Neural crest cell (in vitro differentiated cells): ENCODE results near the gene ACTL10. TPM values are rescaled to one million over a fixed set of nuclear protein-coding genes. Genes with fewer than 3 reads are reported as not detected.
"Not testable (repeated sequence)": the region's sequence is repeated elsewhere in the genome, so short reads cannot be mapped to it uniquely, and the experiment has no call there.

Experiments used
- DNase-seq: peaks from one replicate; pipeline ENCODE4 v3.0.0; 2021; ENCODE audit warnings: low read depth, mixed read lengths, low spot score
- H3K27ac Mint-ChIP-seq: one replicate; pipeline ENCODE4 v1.8.0; 2021; ENCODE audit warnings: mild to moderate bottlenecking, mixed read lengths; ENCODE audit not compliant: unreplicated experiment
- H3K27me3 Mint-ChIP-seq: 2 replicates; pipeline ENCODE4 v1.8.0; 2021; ENCODE audit warnings: low read depth, mild to moderate bottlenecking, mixed read lengths
- H3K36me3 Mint-ChIP-seq: 2 replicates; pipeline ENCODE4 v1.8.0; 2021; ENCODE audit warnings: low read depth, mild to moderate bottlenecking, mixed read lengths
- H3K4me1 Mint-ChIP-seq: 2 replicates; pipeline ENCODE4 v1.8.0; 2021; ENCODE audit warnings: mixed read lengths
- H3K4me3 Mint-ChIP-seq: one replicate; pipeline ENCODE4 v1.8.0; 2021; ENCODE audit warnings: mild to moderate bottlenecking, mixed read lengths
- H3K9me3 Mint-ChIP-seq: 2 replicates; pipeline ENCODE4 v1.8.0; 2021; ENCODE audit warnings: mixed read lengths
- total RNA-seq: library from RNA; stranded (reverse); gene quantifications from 2 replicates; pipeline ENCODE4 v1.2.1, GENCODE V29; 2021
- TF ChIP-seq, protein P1 (sequence below): fragments of 200-600 bp; sonication (generic); conservative IDR thresholded peaks from 2 replicates; pipeline ENCODE4 v1.5.0; 2021; ENCODE audit warnings: antibody characterized with exemption, mild to moderate bottlenecking

Gene ACTL10
- total RNA-seq, 1 donor from 2014 or later = 0.75 TPM

- DNase-seq = no peak
- Mint-ChIP-seq H3K9me3 (no peaks in the 10 kb centered on the region), H3K4me1 (no peaks in the 10 kb centered on the region), H3K27ac (no peak overlapping the region), H3K27me3 (no peaks in the 10 kb centered on the region), H3K36me3 (peaks cover 24% of the 10 kb centered on the region), H3K4me3 (no peak overlapping the region)
- TF ChIP-seq, protein P1, sequence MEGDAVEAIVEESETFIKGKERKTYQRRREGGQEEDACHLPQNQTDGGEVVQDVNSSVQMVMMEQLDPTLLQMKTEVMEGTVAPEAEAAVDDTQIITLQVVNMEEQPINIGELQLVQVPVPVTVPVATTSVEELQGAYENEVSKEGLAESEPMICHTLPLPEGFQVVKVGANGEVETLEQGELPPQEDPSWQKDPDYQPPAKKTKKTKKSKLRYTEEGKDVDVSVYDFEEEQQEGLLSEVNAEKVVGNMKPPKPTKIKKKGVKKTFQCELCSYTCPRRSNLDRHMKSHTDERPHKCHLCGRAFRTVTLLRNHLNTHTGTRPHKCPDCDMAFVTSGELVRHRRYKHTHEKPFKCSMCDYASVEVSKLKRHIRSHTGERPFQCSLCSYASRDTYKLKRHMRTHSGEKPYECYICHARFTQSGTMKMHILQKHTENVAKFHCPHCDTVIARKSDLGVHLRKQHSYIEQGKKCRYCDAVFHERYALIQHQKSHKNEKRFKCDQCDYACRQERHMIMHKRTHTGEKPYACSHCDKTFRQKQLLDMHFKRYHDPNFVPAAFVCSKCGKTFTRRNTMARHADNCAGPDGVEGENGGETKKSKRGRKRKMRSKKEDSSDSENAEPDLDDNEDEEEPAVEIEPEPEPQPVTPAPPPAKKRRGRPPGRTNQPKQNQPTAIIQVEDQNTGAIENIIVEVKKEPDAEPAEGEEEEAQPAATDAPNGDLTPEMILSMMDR = no peak
Measured at GRCh38 chr20:33627577-33628216, 39.0 kb upstream of the ACTL10 start.

DNA sequence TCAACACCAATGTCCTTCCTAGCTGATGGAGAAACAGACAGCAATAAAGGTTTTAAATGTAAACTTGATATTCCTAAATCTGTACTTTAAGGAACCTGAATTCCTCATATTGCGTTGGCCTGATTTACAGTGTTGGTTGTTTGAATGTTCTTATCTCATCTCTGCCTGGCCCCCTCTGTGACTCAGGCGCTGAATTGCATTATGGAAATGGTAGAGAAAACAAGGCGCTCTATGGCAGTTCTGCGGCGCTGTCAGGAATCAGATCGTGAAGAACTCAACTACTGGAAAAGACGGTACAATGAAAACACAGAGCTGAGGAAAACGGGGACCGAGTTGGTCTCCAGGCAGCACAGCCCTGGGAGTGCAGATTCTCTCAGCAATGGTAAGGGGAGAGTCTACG lies 37.2 kb upstream of the ACTL10 start:
- Mint-ChIP-seq H3K4me1 (no peaks in the 10 kb centered on the region), H3K27me3 (no peaks in the 10 kb centered on the region), H3K36me3 (peaks cover 22% of the 10 kb centered on the region), H3K27ac (no peak overlapping the region), H3K4me3 (no peak overlapping the region), H3K9me3 (no peaks in the 10 kb centered on the region)
- TF ChIP-seq, protein P1 = no peak
- DNase-seq = no peak

DNA sequence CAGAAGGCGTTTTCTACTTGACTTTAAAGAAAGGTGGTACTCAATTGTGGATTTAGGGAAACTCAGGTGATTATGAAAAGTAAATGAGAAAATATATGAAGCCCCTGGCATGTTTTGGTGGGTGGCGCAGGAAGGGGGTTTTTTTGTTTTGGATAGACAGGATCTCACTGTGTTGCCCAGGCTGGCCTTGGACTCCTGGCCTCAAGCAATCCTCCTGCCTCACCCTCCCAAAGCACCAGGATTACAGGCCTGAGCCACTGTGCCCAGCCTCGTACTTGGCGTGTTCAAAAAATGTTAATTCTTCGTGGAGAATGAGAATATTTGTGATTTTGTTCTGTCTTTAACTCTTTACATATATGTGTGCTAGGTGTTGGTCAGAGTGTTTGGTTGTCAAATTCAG lies 36.8 kb upstream of the ACTL10 start:
- TF ChIP-seq, protein P1 = no peak
- H3K27ac Mint-ChIP-seq = no peak overlapping the region
- H3K36me3 Mint-ChIP-seq = peaks cover 22% of the 10 kb centered on the region
- no peaks in the 10 kb centered on the region for H3K9me3 Mint-ChIP-seq
- H3K4me1 Mint-ChIP-seq = no peaks in the 10 kb centered on the region
- no peaks in the 10 kb centered on the region for H3K27me3 Mint-ChIP-seq
- no peak for DNase-seq
- H3K4me3 Mint-ChIP-seq = no peak overlapping the region

DNA sequence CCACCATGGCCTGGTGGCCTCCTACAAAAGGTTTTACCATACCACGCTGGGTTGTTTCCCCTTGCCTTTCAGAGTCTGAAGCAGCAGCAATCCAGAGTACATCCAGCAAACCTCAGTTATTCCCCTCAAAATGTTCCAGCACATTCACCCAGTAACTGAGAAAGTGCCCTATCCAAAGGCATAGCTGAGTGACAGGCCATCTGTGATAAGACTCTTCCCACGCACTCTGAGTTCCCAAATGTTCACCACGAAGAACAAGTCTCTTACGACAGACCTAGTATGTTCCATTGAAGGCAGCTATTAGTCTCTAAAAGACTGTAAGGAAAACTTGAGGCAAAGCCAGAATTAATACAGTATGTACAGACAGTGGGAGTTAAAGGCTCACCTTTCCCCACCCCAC lies 36.2 kb upstream of the ACTL10 start:
- no peaks in the 10 kb centered on the region for H3K9me3 Mint-ChIP-seq
- H3K4me3 Mint-ChIP-seq = no peak overlapping the region
- TF ChIP-seq, protein P1 = no peak
- no peaks in the 10 kb centered on the region for H3K4me1 Mint-ChIP-seq
- no peak for DNase-seq
- peak overlapping the region; percentile 59 for H3K27ac Mint-ChIP-seq
- no peaks in the 10 kb centered on the region for H3K27me3 Mint-ChIP-seq
- H3K36me3 Mint-ChIP-seq = peaks cover 18% of the 10 kb centered on the region

DNA sequence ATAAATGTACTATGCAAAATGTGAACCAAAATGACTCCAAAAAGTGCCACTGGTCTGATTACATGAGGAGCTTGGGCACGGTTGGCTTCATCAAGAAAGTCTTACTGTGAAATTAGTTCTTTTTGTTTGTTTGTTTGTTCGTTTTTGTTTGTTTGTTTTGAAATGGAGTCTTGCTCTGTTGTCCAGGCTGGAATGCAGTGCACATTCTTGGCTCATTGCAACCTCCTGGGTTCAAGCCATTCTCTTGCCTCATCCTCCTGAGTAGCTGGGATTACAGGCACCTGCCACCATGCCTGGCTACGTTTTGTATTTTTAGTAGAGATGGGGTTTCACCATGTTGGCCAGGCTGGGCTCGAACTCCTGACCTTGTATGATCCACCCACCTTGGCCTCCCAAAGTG lies 34.8 kb upstream of the ACTL10 start:
- not testable (repeated sequence) for H3K4me1 Mint-ChIP-seq, H3K9me3 Mint-ChIP-seq, DNase-seq, H3K27ac Mint-ChIP-seq, H3K27me3 Mint-ChIP-seq, H3K4me3 Mint-ChIP-seq
- peaks cover 14% of the 10 kb centered on the region for H3K36me3 Mint-ChIP-seq

GRCh38 chr20:33635341-33635740 lies 31.4 kb upstream of the ACTL10 start:
- Mint-ChIP-seq H3K4me1 (no peaks in the 10 kb centered on the region), H3K36me3 (peaks cover 15% of the 10 kb centered on the region), H3K4me3 (no peak overlapping the region), H3K27me3 (no peaks in the 10 kb centered on the region), H3K27ac (no peak overlapping the region), H3K9me3 (no peaks in the 10 kb centered on the region)
- DNase-seq = no peak
- TF ChIP-seq, protein P1 = no peak
